HG03064 (cell line): ENCODE data around the gene ZMYM2.

Experiments used
- ATAC-seq: cut with Tn5 transposase; IDR thresholded peaks from one replicate; pipeline ENCODE4 v1.9.1; 2021; ENCODE audit warnings: low read depth; ENCODE audit not compliant: unreplicated experiment

Gene ZMYM2

DNA sequence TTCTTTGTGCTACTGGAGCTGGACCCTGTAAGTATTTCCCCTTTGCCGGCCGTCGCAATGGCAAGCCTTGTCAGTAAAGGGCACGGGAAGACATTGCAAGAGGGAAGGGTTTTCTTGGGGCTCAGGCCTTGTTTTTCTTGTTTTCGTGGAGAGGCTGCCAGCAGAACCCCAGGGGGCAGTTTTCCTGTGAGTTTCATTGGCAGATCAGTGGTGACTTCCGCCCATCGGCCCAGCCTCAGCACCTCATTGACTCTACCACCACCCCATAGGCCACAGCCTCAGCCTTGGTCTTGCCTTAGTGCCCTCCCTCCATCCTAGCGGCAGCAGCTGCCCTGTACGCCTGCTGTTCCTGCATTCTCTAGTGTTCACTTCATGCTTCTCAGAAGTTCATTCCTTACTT lies 140.8 kb downstream of the ZMYM2 start:
- no peak for ATAC-seq

DNA sequence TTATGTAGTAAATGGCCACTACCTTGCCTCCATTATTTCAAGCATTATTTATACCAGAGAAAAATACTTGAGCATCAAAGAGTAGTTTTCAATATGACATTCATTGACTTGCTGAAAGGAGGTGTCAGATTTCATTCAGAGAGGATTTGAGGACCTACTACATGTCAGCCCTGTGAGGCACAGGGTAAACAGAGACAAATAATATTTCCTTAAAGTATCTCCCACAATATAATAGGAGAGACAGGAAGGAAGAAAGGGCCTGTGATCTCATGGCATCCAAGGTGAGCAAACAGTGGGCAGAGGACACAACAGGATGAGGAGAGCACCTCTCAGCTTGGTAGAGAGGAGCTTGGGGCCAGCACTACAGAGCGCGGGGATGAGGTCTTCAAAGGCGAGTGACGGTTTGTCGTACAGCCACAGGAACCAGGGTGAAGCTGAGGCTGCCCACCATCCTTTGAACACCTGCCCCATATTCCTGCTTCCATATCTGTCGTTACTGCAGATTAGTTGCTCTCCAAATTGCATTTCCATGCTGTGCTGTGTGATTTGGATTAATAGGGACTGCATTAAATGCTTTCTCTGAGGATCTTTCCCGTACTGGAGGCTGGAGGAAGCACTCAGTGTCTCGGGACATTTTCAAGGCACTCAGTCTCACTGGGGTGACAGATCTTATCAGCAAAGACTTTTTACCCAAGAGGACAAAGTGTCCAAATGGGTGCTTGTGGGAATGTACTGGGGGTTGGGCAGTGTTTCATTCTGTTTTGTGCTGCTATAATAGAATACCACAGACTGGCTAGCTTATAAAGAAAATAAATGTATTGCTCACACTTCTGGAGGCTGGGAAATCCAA lies 143.2 kb downstream of the ZMYM2 start:
- ATAC-seq = no peak

DNA sequence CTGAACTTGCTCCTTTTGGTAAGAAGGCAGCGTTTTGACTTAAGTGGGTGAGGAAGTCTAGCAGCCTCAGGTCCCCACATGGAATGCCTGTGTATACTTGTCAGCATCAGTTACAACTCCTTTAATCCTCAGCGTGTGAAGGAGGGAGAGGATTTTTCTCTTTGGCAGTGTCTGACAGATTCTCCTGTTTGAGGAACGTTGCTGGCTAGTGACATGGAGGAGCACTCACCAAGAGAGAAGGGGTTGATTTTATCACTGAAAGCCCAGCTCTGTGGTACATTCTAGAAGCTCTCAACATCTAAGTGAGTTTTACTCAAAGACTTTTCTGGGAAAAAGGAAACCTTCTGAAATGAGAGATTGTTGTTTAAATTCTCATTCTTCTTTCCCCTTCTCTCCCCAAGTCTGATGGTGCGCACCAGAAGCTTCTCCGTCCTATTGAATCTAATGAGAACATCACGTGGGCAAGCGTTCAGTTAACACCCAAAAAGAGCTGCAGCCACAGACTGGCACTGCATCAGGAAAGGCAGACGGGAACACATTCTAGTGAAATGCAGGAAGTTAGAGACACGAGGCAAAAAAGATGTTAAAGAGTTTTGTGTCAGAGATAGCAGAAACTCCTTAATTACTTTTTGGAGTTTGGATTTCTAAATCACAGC lies 144.1 kb downstream of the ZMYM2 start:
- no peak for ATAC-seq

DNA sequence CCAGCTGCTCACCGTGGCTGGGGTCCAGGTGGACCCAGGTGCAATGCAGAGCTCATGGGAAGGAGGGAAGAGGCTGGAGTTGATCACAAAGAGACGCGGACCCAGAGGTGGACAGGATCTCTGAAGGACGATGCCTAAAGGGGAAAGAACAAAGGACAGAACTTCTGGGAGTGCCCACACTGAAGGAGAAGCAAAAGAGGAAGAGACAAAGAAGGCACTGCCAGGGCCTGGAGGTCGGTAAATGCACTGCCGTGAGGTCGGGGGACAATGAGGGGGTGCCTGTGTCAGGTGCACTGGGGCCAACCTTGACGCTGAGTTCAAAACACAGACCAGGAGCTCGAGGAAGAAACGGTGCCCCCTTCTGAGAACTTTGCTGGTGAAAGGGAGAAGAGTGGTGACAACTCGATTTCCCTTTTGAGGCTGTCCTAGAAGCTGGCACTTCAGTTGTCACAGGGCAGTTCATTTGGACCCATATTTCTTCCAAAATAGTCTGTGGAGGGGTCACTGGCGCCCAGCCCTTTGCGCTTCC lies 146.7 kb downstream of the ZMYM2 start:
- ATAC-seq = no peak

DNA sequence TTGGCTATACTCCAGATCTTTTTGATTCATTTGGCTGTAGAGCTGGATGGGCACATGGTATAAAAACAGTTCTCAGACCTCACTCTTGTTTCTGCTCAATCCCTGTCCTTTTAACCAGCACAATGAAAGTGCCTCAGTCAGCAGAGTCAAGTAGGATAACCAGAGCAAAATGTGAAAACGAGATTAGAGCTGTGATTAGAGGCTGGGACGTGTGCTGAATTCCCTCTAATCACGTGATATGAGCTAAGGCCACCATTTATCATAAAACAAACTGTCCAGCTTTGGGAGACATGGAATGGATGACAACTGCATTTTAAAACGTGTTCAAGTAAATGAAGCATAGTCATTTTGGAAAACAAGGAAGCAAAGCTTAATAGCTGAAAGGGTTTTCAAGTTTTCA lies 148.2 kb downstream of the ZMYM2 start:
- ATAC-seq = no peak

DNA sequence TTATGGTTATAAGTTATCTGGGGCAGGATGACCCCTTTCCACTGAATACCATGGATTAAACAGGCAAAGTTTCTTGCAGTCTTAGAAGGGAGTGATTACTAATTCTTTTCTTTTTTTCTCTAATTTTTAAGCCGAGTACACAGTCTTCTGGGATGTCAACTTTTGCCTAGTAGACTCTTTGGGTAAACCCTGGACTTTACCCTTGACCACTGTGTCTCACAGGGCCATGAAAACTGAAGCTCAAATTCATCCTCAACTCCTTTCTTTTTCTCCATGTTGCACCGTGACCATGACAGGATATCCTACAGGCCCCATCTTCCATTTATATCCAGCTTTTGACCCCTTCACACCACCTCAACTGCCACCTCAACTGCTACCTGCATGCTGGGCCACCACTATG lies 150.5 kb downstream of the ZMYM2 start:
- ATAC-seq = no peak

DNA sequence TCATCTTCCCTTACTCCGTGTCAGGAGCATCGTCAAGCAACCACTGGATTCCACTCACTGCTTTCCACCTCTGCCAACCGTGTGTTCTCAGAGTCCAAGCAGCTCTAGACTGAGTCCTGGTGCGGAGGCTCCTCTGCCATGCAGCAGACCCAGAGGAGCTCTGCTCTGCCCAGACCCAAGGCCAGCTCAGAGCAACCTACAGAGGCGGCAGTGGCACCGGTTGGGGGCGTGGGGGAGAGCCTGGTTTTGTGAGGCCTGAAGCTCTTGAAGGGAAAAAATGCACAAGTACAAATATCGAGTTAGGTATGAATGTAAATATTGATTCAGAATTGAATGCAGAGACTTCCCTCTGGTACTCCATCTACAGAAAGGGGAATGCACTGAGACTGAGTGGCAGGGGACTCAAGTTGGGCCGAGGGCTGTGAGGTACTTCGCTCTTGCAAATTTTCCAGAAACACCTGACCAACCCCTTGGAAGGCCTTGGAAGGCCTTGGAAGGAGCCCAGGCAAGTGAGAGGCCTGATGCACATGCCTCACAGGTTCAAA lies 155.6 kb downstream of the ZMYM2 start:
- ATAC-seq = no peak

DNA sequence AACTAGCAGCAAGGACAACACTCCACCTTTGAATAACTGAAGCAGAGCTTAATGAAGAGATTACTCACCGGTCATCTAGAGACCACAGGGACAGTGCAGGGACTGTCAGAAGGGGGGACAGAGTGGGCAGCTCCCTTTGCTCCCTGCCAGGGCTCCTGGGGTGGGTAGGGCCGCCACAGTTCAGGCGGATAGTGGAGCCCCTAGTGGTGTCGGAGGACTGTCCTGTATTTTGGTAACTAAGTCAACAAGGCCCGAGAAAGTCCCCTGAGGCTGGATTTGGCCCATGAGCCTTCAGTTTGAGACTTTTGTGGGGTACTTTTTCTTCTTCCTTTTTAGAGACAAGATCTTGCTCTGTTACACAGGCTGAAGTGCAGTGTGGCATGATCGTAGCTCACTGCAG lies 157.7 kb downstream of the ZMYM2 start:
- no peak for ATAC-seq

DNA sequence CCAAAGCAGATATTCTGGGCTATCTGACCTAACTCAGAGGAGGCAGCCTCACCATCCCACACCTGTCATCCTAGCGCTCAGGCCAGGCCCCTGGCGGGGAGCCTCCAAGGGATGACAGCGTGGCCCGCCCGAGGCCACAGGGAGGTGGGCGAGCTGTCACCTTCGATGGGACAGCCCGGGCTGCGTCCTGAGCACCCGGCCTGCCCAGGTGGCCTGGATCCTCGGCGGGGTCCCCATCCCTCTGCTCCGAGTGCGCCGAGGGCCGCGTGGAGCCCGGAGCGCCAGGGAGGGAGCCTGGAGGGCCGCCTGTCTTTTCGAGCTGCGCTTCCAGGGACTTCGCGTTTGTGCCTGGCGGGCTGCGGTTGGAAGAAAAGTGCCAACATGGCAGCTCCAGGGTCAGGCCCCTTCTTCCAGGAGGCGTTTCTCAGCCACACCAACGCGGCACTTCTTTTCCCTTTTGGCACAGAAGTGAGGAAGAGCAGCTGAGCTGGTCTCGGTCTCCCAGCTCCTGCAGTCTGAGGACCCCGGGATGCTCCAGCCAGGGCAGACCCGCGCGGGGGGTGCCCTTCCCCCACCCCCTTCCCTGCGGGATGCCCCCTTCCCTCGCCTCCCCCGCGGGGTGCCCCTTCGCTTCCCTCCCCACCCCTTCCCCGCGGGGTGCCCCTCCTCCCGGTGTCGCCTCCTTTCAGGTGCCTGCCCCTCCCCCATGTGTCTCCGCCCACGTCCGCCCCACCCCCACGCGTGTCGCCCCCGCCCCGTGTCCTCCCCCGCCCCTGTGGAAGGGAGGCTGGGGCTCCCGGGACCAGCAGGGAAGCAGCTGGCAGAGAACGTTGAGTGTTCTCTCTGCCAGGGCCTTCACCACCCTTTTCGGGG lies 160.0 kb downstream of the ZMYM2 start:
- ATAC-seq = peak; percentile 16

DNA sequence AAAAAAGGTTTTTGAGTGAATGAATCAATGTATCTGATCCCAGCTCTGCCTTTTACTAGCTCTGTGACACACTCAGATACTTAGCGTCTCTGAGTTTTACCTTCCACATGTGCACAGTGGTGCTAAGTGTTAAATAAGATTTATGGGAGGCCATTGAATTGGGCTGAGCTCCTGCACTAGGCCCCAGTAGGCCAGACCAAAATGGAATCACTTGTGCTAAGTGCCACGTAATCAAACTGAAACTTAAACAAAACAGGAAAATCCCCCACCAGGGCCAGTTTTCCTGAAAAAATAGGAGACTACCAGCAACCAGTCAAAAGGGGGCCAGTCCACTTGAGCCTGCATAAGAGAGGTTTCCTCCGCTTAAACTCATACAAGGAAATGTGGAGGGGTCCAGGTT lies 161.4 kb downstream of the ZMYM2 start:
- no peak for ATAC-seq

DNA sequence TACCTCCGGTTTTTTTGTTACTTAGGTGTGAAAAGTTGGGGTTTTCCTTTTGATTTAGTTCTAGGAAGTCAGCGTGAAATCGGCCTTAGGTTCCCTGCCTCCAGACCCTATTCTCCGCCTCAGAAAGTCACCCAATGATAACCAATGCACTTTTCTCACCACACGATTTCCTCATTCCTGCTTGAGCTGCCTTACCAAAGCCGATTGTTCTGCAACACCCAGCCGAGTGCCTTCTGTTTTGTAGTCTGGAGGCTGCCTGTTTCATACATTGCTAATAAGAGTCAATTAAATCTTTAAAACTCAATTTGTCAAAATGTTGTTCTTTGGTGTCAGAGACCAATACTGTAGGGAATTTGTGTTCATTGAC lies 162.6 kb downstream of the ZMYM2 start:
- ATAC-seq = no peak

DNA sequence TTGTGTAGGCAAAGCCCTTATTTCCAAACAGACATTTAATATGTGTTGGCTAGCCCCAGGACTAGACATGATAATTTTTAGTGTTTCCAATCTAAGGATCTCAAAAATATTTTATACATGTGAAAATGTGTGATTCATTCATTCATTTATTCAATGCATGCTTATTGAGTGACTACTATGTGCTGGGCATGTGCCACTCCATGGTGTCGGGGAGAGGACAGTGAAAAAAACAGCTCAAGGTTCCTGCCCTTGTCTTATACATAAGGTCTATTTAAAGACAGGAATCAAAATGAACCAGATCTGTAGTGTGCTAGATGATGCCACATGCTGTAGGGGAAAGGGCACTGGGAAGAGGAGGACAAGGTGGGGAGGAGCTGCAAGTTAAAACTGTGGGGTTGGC lies 165.8 kb downstream of the ZMYM2 start:
- ATAC-seq = no peak

DNA sequence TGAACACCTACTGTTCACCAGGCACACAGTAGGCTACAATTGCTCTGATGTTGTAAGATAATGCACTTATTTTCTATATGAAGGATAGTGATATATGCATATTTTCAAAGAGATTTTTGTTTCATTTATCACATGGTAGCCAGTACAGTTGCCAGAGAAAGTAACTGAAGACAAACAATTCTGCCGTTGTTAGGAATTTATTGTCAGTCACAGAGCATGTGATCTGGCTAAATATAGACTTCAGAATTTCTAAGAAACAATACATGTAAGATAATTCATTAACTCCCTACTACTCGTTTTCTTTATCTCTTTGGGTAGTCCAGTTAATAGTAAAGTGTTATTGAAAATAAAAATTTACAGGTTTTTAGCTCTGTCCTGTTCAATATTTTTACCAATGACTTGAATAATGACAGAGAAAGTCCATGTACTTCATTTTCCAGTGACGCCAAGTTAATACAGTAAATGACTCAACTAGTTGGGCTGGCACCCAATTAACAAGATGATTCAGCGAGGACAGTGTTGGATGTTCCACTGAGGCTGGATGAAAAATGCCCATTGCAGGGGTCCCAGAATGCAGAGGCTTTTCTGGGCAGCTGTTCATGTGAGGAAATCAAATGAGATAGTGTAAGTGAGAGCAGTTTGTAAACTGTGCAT lies 166.7 kb downstream of the ZMYM2 start:
- ATAC-seq = no peak

DNA sequence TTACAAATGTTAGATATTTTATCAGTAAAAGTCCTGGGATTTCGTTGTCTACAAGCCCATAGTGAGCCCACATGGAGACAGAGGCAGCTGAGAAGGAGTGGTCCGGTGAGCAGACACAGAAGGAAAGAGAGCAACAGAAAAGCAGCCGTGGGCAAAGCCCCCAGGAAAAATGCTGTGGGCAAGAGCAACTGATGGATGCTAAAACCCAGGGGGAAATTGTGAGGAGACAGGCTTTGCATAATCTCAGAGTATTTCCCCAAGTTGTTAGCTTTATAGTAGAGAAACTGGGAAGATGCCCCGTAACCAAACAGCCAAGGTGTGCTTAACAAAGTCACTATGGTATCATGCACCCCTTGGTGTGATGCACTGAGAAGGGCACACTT lies 167.2 kb downstream of the ZMYM2 start:
- ATAC-seq = no peak

DNA sequence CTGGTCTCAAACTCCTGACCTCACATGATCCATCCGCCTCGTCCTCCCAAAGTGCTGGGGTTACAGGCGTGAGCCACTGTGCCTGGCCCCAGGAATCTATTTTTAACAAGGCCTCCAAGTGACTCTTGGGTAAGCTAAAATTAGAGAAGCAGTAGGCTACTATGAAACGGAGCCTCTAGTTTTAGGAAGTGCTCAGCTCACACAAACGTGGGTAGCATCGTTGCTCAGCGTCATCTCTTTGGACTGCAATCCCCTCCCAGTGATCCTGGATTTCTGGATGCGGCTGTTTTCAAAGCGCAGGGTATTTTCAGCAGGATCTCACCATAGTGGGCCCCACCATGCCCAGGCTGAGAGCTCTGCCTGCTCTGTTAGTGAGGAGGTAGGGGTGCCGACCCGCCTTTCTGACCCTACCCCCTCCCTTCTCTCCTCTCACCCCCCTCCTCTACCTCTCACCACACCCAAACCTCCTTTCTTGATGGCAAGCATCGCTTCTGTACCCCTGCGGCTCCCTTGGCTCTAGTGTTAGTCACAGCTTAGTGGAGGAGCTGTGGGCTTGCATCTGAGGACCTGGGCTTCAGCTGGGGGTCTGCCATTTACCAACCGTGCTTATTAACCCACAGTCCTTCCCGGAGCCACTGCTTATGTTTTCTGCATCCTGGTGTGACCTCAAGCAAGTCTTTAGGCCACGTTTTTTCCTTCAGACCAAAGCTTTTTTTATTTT lies 168.2 kb downstream of the ZMYM2 start:
- no peak for ATAC-seq

DNA sequence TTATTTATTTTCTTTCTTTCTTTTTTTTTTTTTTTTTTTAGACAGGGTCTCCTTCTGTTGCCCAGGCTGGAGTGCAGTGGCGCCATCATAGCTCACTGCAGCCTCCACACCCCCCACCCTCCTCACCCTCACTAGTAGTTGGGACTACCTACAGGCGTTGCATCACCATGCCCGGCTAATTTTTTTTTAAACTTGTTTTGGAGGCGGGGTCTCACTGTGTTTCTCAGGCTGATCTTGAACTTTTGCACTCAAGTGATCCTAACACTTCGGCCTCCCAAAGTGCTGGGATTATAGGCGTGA lies 168.7 kb downstream of the ZMYM2 start:
- ATAC-seq = no peak

DNA sequence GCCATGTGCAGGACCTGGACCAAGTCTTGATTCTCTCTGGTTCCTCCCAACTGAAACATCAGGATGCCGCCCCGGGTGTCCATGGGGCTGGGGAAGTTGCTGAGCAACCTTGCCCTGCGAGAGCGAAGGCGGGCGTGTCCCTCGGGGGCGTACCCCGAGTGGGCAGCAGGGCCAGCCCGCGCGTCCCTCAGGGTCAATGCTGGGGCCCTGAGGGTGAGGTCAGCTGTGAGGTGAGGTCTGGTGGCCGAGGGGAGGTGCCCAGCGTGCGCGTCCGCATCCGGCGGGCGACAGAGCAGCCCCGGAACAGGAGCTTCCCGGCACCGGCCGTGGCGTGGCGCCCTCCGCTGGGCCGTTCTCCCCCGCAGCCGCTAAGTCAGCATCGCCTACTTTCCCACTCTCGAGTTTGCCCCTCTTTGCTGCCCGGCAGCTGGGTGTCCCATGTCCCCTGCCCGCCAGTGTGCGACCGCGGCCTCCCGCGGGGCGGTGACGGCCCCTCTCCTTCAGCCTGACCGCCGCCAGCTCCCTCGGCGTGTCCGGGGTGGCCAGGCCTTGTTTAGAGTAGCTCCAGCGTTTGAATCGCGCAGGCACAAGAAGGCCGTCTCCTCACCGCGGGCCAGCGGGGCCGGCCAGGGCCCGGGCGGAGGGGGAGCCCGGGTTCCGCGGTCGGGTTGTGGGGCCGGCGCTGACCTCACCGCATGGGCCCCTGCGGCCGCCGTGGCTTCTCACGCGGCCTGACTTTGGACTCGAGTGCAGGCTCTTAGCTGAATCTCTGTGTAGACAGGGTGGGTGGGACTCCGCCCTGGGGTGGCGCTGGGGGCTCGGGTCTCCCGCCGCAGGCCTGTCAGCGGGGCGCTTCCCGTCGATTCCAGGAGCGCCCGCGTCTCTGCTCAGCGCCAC lies 169.3 kb downstream of the ZMYM2 start:
- no peak for ATAC-seq

DNA sequence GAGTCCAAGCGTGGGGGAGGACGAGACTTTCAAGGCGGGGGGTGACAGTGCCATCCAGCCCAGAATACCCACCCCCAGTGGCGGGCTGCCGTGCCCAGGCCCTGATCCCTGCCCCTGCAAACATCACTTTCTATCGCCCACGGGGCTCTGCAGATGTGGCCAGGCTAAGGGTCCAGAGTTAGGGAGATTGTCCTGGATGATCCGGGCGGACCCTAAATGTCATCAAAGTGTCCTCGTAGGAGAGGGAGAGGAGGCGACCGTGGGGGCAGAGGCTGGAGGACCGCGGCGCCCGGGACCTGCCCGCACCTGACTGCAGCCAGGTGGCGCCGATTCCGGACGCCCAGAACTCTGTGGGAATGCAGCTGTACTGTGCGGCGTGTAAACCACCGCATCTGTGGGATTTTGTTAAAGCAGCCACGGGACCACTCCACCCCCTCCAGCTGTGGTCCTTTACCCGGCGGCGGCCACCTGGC lies 170.0 kb downstream of the ZMYM2 start:
- ATAC-seq = no peak

DNA sequence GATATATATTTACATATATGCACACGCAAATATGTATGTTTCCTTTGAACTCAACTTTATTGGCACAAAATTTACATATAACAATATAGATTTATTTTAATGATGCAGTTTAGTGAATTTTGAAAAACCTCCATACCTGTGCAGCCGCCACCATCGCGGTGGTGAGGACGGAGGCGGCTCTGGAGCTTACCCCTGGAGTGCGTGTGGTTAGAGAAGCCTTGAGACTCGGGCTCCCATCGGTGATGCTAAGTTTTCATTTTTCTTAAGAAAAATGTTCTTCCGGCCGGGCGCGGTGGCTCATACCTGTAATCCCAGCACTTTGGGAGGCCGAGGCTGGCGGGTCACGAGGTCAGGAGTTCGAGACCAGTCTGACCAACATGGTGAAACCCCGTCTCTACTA lies 170.5 kb downstream of the ZMYM2 start:
- no peak for ATAC-seq
